Colonic mucosa (tissue), 4 donors: ENCODE results near the gene FANCE. TPM values are rescaled to one million over a fixed set of nuclear protein-coding genes. Genes with fewer than 3 reads are reported as not detected.

ENCODE experiments used
- DNase-seq: peaks from one replicate; pipeline ENCODE4 v3.0.0-alpha.2; 2020
- H3K27ac ChIP-seq: fragments of 200-600 bp; one replicate; pipeline ENCODE4 v1.8.0; 2021
- H3K27me3 ChIP-seq: fragments of 200-600 bp; one replicate; pipeline ENCODE4 v1.8.0; 2021
- H3K36me3 ChIP-seq: fragments of 200-600 bp; one replicate; pipeline ENCODE4 v1.8.0; 2021
- H3K4me1 ChIP-seq: fragments of 200-600 bp; one replicate; pipeline ENCODE4 v1.8.0; 2021; ENCODE audit warnings: mild to moderate bottlenecking
- H3K4me3 ChIP-seq: fragments of 200-600 bp; one replicate; pipeline ENCODE4 v1.8.0; 2021
- H3K9ac ChIP-seq, 2 donors: one replicate each; pipeline ENCODE4 v1.7.0; 2013; ENCODE audit warnings: control low read depth in 2 of 2, low read depth in 2 of 2, low read length in 2 of 2
- H3K9me3 ChIP-seq: fragments of 200-600 bp; one replicate; pipeline ENCODE4 v1.8.0; 2021
- CTCF ChIP-seq: fragments of 200-600 bp; IDR thresholded peaks from one replicate; pipeline ENCODE4 v1.8.0; 2022; ENCODE audit warnings: antibody characterized with exemption, mild to moderate bottlenecking
- intact Hi-C: fragments of 100-400 bp; cut with DNase I; formaldehyde crosslinking; loops from one replicate; pipeline ENCODE4 v1.14.1; 2022
- total RNA-seq, 2 donors: library from RNA; stranded (reverse); fragmentation: NEBNext Ultra II Directional in 1 of 2; extraction: Animal tissue kit (Norgen Biotek cat#: 25700) in 1 of 2; gene quantifications; one replicate each; pipeline ENCODE4 v1.2.1, GENCODE V29; 2021
- donor health status: healthy.
- donor health status: DM: no; HTN: no; CAD: no.
- donor health status: DM: no; HTN: no; CAD: no.

Gene FANCE
- total RNA-seq, 2 donors from 2014 or later = 3.7 to 10.7 TPM

- no peak for TF ChIP-seq CTCF
- Histone ChIP-seq H3K4me1 (peaks cover 32% of the 10 kb centered on the region), H3K27me3 (no peaks in the 10 kb centered on the region), H3K9me3 (no peaks in the 10 kb centered on the region), H3K36me3 (no peaks in the 10 kb centered on the region), H3K27ac (peak overlapping the region; percentile 94), H3K4me3 (peak overlapping the region; percentile 23), H3K9ac (peak overlapping the region; percentile 68 to 89)
- intact Hi-C loops = no loop called here
- DNase-seq = peak; percentile 81
Observed at GRCh38 chr6:35485402-35485877, 33.3 kb downstream of the FANCE start.

- DNase-seq = peak; percentile 94
- Histone ChIP-seq H3K9ac (peak overlapping the region; percentile 68 to 89), H3K4me3 (peak overlapping the region; percentile 23), H3K36me3 (no peaks in the 10 kb centered on the region), H3K9me3 (no peaks in the 10 kb centered on the region), H3K4me1 (peaks cover 32% of the 10 kb centered on the region), H3K27me3 (no peaks in the 10 kb centered on the region), H3K27ac (peak overlapping the region; percentile 94)
- TF ChIP-seq CTCF = no peak
- intact Hi-C loops = no loop called here
Observed at GRCh38 chr6:35486005-35486925, 34.1 kb downstream of the FANCE start.

- intact Hi-C loops = no loop called here
- H3K9me3 ChIP-seq = no peaks in the 10 kb centered on the region
- TF ChIP-seq CTCF = no peak
- no peaks in the 10 kb centered on the region for H3K36me3 ChIP-seq
- H3K4me3 ChIP-seq = no peak overlapping the region
- peak; percentile 84 for DNase-seq
- peak overlapping the region; percentile 94 for H3K27ac ChIP-seq
- H3K9ac ChIP-seq = peak overlapping the region; percentile 31 to 32
- H3K4me1 ChIP-seq = peaks cover 32% of the 10 kb centered on the region
- no peaks in the 10 kb centered on the region for H3K27me3 ChIP-seq
Observed at GRCh38 chr6:35487658-35488516, 35.7 kb downstream of the FANCE start.

GRCh38 chr6:35488517-35488862 lies 36.4 kb downstream of the FANCE start:
- Histone ChIP-seq H3K4me3 (no peak overlapping the region), H3K9me3 (no peaks in the 10 kb centered on the region), H3K27me3 (no peaks in the 10 kb centered on the region), H3K36me3 (no peaks in the 10 kb centered on the region), H3K4me1 (peaks cover 32% of the 10 kb centered on the region), H3K9ac (peak overlapping the region; percentile 5 to 31), H3K27ac (peak overlapping the region; percentile 94)
- intact Hi-C loops = no loop called here
- no peak for TF ChIP-seq CTCF
- DNase-seq = no peak

- intact Hi-C loops = no loop called here
- no peaks in the 10 kb centered on the region for H3K9me3 ChIP-seq
- peaks cover 37% of the 10 kb centered on the region for H3K4me1 ChIP-seq
- H3K27ac ChIP-seq = peak overlapping the region; percentile 94
- H3K27me3 ChIP-seq = no peaks in the 10 kb centered on the region
- no peak overlapping the region for H3K4me3 ChIP-seq
- DNase-seq = no peak
- H3K9ac ChIP-seq = no peak overlapping the region
- no peaks in the 10 kb centered on the region for H3K36me3 ChIP-seq
- TF ChIP-seq CTCF = no peak
Observed at GRCh38 chr6:35489066-35489465, 36.9 kb downstream of the FANCE start.
